PFSK-1 (cell line): ENCODE results near the gene STH.

Experiments used
- FOXP2 ChIP-seq: optimal IDR thresholded peaks from 2 replicates; pipeline ENCODE3; 2011; ENCODE audit warnings: borderline replicate concordance, control low read depth, inconsistent platforms; ENCODE audit not compliant: insufficient read depth; ENCODE audit errors: extremely low read length, extremely low read depth
- POLR2AphosphoS5 ChIP-seq: IDR thresholded peaks from 2 replicates; pipeline ENCODE4 v1.6.1; 2012; ENCODE audit warnings: low read depth, mild to moderate bottlenecking, control low read depth, low read length, moderate library complexity
- SIN3A ChIP-seq: IDR thresholded peaks from 2 replicates; pipeline ENCODE4 v1.6.1; 2012; ENCODE audit warnings: mild to moderate bottlenecking, low read length, moderate library complexity, borderline replicate concordance; ENCODE audit not compliant: insufficient read depth
- TAF1 ChIP-seq: IDR thresholded peaks from 2 replicates; pipeline ENCODE4 v1.6.1; 2012; ENCODE audit warnings: low read length, control low read depth, borderline replicate concordance; ENCODE audit not compliant: insufficient read depth
- TF ChIP-seq, protein P1 (sequence below), 2 experiments: IDR thresholded peaks; 2 replicates each; pipeline versions ENCODE4 v1.6.1 to v1.8.0; 2011 to 2012; ENCODE audit warnings: low read depth in 2 of 2, low read length in 2 of 2, control low read depth in 1 of 2, inconsistent platforms in 1 of 2, mild to moderate bottlenecking in 1 of 2, moderate library complexity in 1 of 2; ENCODE audit not compliant: insufficient read depth in 1 of 2

STH gene

DNA sequence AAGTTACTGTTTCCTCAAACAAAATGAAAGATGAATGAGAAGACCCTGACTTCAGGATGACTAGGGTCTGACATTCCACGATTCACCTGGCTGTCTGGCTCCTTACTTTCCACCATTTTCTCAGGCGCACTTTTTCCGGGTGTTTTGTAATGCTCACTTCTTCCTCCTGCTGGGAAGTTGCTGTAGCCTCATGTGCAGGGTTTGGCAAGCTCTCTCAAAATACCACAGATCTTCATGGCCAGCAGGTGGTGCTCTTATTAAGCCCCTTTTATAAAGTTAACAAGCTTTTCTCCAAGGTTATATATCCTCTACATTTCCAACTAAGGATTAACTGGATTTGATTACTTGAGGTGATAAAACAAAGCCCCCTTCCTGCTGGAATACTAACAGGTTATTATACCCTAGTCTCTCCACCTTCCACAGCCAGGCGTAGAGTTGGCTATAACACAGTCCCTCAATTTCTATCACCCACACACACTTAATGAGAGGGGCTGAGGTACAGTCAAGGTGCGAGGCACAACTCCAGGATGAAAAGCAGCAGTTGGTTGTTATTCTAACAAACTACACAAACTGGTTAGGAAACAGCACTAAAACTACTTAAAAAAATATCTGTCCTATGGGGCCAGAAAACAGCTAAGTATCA, 45.4 kb downstream of the STH start:
- TF ChIP-seq FOXP2 = no peak

DNA sequence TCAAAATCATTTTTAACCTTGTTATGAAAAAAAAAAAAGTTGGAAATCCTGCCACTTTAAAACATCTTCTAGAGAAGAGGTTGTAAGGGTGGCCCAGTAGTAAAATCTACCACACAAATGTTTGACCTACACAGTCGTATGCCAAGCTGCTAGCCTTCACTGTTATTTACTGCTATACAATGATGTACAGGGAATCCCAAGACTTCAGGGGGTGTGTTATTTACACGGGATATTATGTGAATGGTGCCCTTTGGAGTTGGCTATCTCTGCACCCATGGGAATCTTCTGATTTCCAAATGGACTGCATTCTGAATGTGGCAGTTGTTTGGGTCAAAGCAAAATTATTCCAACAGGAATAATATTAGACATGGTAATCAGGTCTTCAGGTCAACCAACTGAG, 45.9 kb downstream of the STH start:
- TF ChIP-seq, protein P1, sequence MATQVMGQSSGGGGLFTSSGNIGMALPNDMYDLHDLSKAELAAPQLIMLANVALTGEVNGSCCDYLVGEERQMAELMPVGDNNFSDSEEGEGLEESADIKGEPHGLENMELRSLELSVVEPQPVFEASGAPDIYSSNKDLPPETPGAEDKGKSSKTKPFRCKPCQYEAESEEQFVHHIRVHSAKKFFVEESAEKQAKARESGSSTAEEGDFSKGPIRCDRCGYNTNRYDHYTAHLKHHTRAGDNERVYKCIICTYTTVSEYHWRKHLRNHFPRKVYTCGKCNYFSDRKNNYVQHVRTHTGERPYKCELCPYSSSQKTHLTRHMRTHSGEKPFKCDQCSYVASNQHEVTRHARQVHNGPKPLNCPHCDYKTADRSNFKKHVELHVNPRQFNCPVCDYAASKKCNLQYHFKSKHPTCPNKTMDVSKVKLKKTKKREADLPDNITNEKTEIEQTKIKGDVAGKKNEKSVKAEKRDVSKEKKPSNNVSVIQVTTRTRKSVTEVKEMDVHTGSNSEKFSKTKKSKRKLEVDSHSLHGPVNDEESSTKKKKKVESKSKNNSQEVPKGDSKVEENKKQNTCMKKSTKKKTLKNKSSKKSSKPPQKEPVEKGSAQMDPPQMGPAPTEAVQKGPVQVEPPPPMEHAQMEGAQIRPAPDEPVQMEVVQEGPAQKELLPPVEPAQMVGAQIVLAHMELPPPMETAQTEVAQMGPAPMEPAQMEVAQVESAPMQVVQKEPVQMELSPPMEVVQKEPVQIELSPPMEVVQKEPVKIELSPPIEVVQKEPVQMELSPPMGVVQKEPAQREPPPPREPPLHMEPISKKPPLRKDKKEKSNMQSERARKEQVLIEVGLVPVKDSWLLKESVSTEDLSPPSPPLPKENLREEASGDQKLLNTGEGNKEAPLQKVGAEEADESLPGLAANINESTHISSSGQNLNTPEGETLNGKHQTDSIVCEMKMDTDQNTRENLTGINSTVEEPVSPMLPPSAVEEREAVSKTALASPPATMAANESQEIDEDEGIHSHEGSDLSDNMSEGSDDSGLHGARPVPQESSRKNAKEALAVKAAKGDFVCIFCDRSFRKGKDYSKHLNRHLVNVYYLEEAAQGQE (IDR thresholded peaks at IDR 0.05; ENCODE audit: insufficient read depth in 1 of 2, low read depth in 2 of 2, low read length in 2 of 2) = no peak
- no peak for TF ChIP-seq FOXP2
- no peak for TF ChIP-seq SIN3A
- TF ChIP-seq TAF1 = no peak
- TF ChIP-seq POLR2AphosphoS5 = no peak

DNA sequence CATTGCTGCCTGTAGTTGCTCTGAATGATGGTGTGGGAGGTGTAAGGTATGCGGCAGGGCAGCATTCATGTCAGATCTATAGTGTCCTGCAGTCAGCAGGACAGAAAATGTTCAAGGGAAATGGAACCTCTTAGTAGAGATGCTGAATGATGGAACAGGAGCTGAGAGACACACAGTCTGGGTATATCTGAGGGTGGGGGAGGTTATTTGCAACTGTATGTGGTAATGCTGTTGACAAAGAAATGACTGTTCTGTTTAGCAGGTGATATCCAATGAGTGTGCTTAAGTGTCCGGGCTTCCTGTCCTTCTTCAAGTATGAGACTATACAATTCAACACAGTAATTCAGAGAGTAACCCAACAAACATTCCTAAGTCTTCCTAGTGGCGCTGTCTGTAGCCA, 46.6 kb downstream of the STH start:
- TF ChIP-seq SIN3A = no peak
- TF ChIP-seq TAF1 = no peak
- no peak for TF ChIP-seq FOXP2
- TF ChIP-seq POLR2AphosphoS5 = no peak
- TF ChIP-seq, protein P1 (IDR thresholded peaks at IDR 0.05; ENCODE audit: insufficient read depth in 1 of 2, low read depth in 2 of 2, low read length in 2 of 2) = no peak

DNA sequence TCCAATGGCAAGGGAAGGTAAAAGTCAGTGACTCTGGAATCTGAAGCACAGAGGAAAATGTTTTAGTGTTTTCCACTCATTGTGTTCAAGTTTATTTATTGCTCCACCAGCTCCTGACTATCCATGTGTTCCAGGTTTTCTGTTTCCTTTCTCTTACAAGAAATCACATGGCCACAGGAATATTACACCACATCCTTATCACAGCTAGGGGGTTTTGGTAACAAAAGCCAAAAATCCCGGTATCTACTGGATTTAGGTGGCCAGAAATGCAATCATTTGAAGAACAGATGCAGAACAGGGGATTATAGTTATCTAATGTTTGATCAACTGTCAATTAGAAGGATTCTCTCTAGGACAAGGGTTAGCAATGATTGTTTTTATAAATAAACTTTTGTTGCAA, 47.9 kb downstream of the STH start:
- TF ChIP-seq TAF1 = no peak

DNA sequence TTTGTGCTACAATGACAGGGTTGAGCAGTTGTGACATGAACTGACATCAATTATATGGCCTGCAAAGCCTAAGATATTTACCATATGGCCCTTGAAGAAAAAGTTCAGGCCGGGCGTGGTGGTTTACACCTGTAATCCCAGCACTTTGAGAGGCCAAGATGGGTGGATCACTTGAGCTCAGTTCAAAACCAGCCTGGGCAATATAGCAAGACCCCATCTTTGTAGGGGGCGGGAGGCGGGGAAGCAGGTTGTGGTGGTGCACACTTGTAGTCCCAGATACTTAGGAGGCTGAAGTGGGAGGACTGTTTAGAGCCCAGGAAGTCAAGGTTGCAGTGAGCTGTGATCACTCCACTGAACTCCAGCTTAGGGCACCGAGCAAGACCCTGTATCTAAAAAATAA, 48.3 kb downstream of the STH start:
- no peak for TF ChIP-seq SIN3A
- no peak for TF ChIP-seq TAF1
- TF ChIP-seq FOXP2 = no peak
- TF ChIP-seq, protein P1 (IDR thresholded peaks at IDR 0.05; ENCODE audit: insufficient read depth in 1 of 2, low read depth in 2 of 2, low read length in 2 of 2) = no peak
- TF ChIP-seq POLR2AphosphoS5 = no peak

DNA sequence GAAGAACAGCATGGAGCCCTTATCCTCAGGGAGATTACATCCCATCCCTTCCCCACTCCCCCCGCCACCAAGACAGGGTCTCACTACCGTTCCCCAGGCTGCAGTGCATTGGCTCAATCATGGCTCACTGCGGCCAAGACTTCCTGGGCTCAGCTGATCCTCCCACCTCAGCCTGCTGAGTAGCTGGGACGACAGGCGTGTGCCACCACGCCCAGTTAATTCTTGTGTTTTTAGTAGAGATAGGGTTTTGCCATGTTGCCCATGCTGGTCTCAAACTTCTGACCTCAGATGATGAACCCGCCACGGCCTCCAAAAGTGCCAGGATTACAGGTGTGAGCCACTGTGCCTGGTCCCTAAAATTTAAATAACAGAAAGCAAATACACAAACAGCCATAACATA, 48.8 kb downstream of the STH start:
- TF ChIP-seq FOXP2 (no peak), POLR2AphosphoS5 (no peak), TAF1 (no peak), SIN3A (no peak)
- TF ChIP-seq, protein P1 (IDR thresholded peaks at IDR 0.05; ENCODE audit: insufficient read depth in 1 of 2, low read depth in 2 of 2, low read length in 2 of 2) = no peak
